Measurements from ENCODE around the gene CSMD2.

Gene CSMD2

GRCh38 chr1:33633019-33633801 is 531.8 kb downstream of the CSMD2 start:
- H3K9me3 Mint-ChIP-seq, result no peaks in the 10 kb centered on the region
- H3K27ac Mint-ChIP-seq, result no peak overlapping the region
- no peaks in the 10 kb centered on the region for H3K4me1 Mint-ChIP-seq (ENCODE audit: low read depth)
- no peak overlapping the region for H3K4me3 Mint-ChIP-seq
- H3K27me3 Mint-ChIP-seq (ENCODE audit: low read depth), result peaks cover 18% of the 10 kb centered on the region
- DNase-seq (ENCODE audit: low spot score), result peak; percentile 74
- no peaks in the 10 kb centered on the region for H3K36me3 Mint-ChIP-seq (ENCODE audit: low read depth)

- no peak overlapping the region for H3K27ac Mint-ChIP-seq
- H3K4me3 Mint-ChIP-seq, result no peak overlapping the region
- H3K4me1 Mint-ChIP-seq (ENCODE audit: low read depth), result no peaks in the 10 kb centered on the region
These were observed 534.3 kb downstream of the CSMD2 start for GRCh38 chr1:33630686-33631085.

GRCh38 chr1:33626801-33627200 is 538.2 kb downstream of the CSMD2 start:
- Mint-ChIP-seq H3K27me3 (ENCODE audit: low read depth) (peaks cover 22% of the 10 kb centered on the region), H3K4me1 (ENCODE audit: low read depth) (no peaks in the 10 kb centered on the region), H3K27ac (no peak overlapping the region), H3K4me3 (no peak overlapping the region), H3K9me3 (no peaks in the 10 kb centered on the region), H3K36me3 (ENCODE audit: low read depth) (no peaks in the 10 kb centered on the region)
- DNase-seq (ENCODE audit: low spot score), result no peak

More at GRCh38 chr1:33630686-33631085, 534.3 kb downstream of the CSMD2 start:
- no peak for DNase-seq (ENCODE audit: low spot score)
- Mint-ChIP-seq H3K36me3 (ENCODE audit: low read depth) (no peaks in the 10 kb centered on the region), H3K9me3 (no peaks in the 10 kb centered on the region), H3K27me3 (ENCODE audit: low read depth) (peaks cover 29% of the 10 kb centered on the region)

GRCh38 chr1:33624991-33625870 is 539.8 kb downstream of the CSMD2 start:
- Mint-ChIP-seq H3K36me3 (ENCODE audit: low read depth) (no peaks in the 10 kb centered on the region), H3K27me3 (ENCODE audit: low read depth) (peaks cover 19% of the 10 kb centered on the region), H3K4me3 (no peak overlapping the region), H3K27ac (no peak overlapping the region), H3K9me3 (no peaks in the 10 kb centered on the region), H3K4me1 (ENCODE audit: low read depth) (no peaks in the 10 kb centered on the region)
- no peak for DNase-seq (ENCODE audit: low spot score)

- Mint-ChIP-seq H3K27ac (no peak overlapping the region), H3K36me3 (ENCODE audit: low read depth) (no peaks in the 10 kb centered on the region), H3K27me3 (ENCODE audit: low read depth) (peaks cover 15% of the 10 kb centered on the region), H3K4me1 (ENCODE audit: low read depth) (no peaks in the 10 kb centered on the region), H3K4me3 (no peak overlapping the region), H3K9me3 (no peaks in the 10 kb centered on the region)
- DNase-seq (ENCODE audit: low spot score), result no peak
These were observed 540.6 kb downstream of the CSMD2 start for GRCh38 chr1:33624261-33624990.

- Mint-ChIP-seq H3K9me3 (no peaks in the 10 kb centered on the region), H3K27me3 (ENCODE audit: low read depth) (peaks cover 14% of the 10 kb centered on the region), H3K27ac (no peak overlapping the region), H3K36me3 (ENCODE audit: low read depth) (no peaks in the 10 kb centered on the region), H3K4me3 (no peak overlapping the region), H3K4me1 (ENCODE audit: low read depth) (no peaks in the 10 kb centered on the region)
- no peak for DNase-seq (ENCODE audit: low spot score)
These were observed 541.2 kb downstream of the CSMD2 start for GRCh38 chr1:33623811-33624210.

- H3K4me3 Mint-ChIP-seq, result no peak overlapping the region
- H3K36me3 Mint-ChIP-seq (ENCODE audit: low read depth), result no peaks in the 10 kb centered on the region
- no peaks in the 10 kb centered on the region for H3K9me3 Mint-ChIP-seq
- DNase-seq (ENCODE audit: low spot score), result no peak
- no peaks in the 10 kb centered on the region for H3K4me1 Mint-ChIP-seq (ENCODE audit: low read depth)
- peaks cover 6% of the 10 kb centered on the region for H3K27me3 Mint-ChIP-seq (ENCODE audit: low read depth)
- H3K27ac Mint-ChIP-seq, result no peak overlapping the region
These were observed 542.3 kb downstream of the CSMD2 start for GRCh38 chr1:33622757-33623156.

GRCh38 chr1:33618636-33619035 is 546.4 kb downstream of the CSMD2 start:
- Mint-ChIP-seq H3K27me3 (ENCODE audit: low read depth) (peaks cover 4% of the 10 kb centered on the region), H3K27ac (no peak overlapping the region)
- no peak for DNase-seq (ENCODE audit: low spot score)

GRCh38 chr1:33617451-33617850 is 547.6 kb downstream of the CSMD2 start:
- H3K27ac Mint-ChIP-seq, result no peak overlapping the region
- H3K4me3 Mint-ChIP-seq, result no peak overlapping the region
- H3K4me1 Mint-ChIP-seq (ENCODE audit: low read depth), result peaks cover 3% of the 10 kb centered on the region
- no peaks in the 10 kb centered on the region for H3K9me3 Mint-ChIP-seq
- DNase-seq (ENCODE audit: low spot score), result no peak
- H3K36me3 Mint-ChIP-seq (ENCODE audit: low read depth), result no peaks in the 10 kb centered on the region
- H3K27me3 Mint-ChIP-seq (ENCODE audit: low read depth), result peaks cover 7% of the 10 kb centered on the region

More at GRCh38 chr1:33618636-33619035, 546.4 kb downstream of the CSMD2 start:
- no peaks in the 10 kb centered on the region for H3K36me3 Mint-ChIP-seq (ENCODE audit: low read depth)
- no peaks in the 10 kb centered on the region for H3K9me3 Mint-ChIP-seq
- H3K4me3 Mint-ChIP-seq, result no peak overlapping the region
- peaks cover 3% of the 10 kb centered on the region for H3K4me1 Mint-ChIP-seq (ENCODE audit: low read depth)

GRCh38 chr1:33616780-33617179 is 548.2 kb downstream of the CSMD2 start:
- H3K4me1 Mint-ChIP-seq (ENCODE audit: low read depth), result peaks cover 3% of the 10 kb centered on the region
- no peaks in the 10 kb centered on the region for H3K9me3 Mint-ChIP-seq
- DNase-seq (ENCODE audit: low spot score), result no peak
- no peak overlapping the region for H3K27ac Mint-ChIP-seq
- H3K4me3 Mint-ChIP-seq, result no peak overlapping the region
- H3K27me3 Mint-ChIP-seq (ENCODE audit: low read depth), result peaks cover 7% of the 10 kb centered on the region
- H3K36me3 Mint-ChIP-seq (ENCODE audit: low read depth), result no peaks in the 10 kb centered on the region

GRCh38 chr1:33615546-33615945 is 549.5 kb downstream of the CSMD2 start:
- Mint-ChIP-seq H3K4me1 (ENCODE audit: low read depth) (peaks cover 3% of the 10 kb centered on the region), H3K27me3 (ENCODE audit: low read depth) (peaks cover 7% of the 10 kb centered on the region), H3K4me3 (no peak overlapping the region), H3K27ac (no peak overlapping the region), H3K36me3 (ENCODE audit: low read depth) (no peaks in the 10 kb centered on the region), H3K9me3 (no peaks in the 10 kb centered on the region)
- no peak for DNase-seq (ENCODE audit: low spot score)

GRCh38 chr1:33610864-33611455 is 554.1 kb downstream of the CSMD2 start:
- H3K4me3 Mint-ChIP-seq, result no peak overlapping the region
- peaks cover 3% of the 10 kb centered on the region for H3K4me1 Mint-ChIP-seq (ENCODE audit: low read depth)
- H3K9me3 Mint-ChIP-seq, result no peaks in the 10 kb centered on the region
- H3K36me3 Mint-ChIP-seq (ENCODE audit: low read depth), result no peaks in the 10 kb centered on the region
- H3K27me3 Mint-ChIP-seq (ENCODE audit: low read depth), result peaks cover 3% of the 10 kb centered on the region
- no peak overlapping the region for H3K27ac Mint-ChIP-seq
- no peak for DNase-seq (ENCODE audit: low spot score)

- Mint-ChIP-seq H3K4me1 (ENCODE audit: low read depth) (no peaks in the 10 kb centered on the region), H3K36me3 (ENCODE audit: low read depth) (no peaks in the 10 kb centered on the region), H3K27ac (no peak overlapping the region), H3K4me3 (no peak overlapping the region), H3K27me3 (ENCODE audit: low read depth) (peaks cover 3% of the 10 kb centered on the region), H3K9me3 (no peaks in the 10 kb centered on the region)
- DNase-seq (ENCODE audit: low spot score), result no peak
These were observed 554.6 kb downstream of the CSMD2 start for GRCh38 chr1:33610391-33610790.

Data from T-helper 2 cell treated with Interferon-gamma antibody and Interleukin-4, amounts not matched to agents 5 μg/mL and 100 μg/mL, for 36 hours (primary cell).